HG02840 (cell line): ENCODE measurements around the gene TMEM132A.

Experiments
- ATAC-seq: cut with Tn5 transposase; IDR thresholded peaks from one replicate; pipeline ENCODE4 v1.9.1; 2021; ENCODE audit warnings: mild to moderate bottlenecking, moderate library complexity, moderate number of reproducible peaks; ENCODE audit not compliant: unreplicated experiment, low FRiP score

TMEM132A gene

DNA sequence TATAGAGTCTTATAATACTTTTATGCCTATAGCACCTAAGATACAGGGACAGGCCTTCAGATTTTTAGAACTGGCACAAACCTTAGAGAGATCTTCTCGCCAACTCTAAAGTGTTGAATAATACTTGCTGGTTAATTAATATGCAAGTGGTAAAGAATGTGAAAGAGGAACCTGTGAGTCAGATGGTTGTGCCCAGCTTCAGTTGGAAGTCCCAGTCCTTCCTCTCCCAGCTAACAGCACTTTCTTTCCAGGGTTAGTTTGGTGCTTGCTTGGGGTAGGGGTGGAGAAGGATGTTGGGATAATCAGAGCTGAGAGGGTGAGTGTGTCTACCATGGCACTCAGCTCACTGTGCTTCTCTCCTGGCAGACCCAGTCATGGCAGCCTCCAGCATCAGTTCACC, 4.9 kb upstream of the TMEM132A start:
- ATAC-seq = no peak

DNA sequence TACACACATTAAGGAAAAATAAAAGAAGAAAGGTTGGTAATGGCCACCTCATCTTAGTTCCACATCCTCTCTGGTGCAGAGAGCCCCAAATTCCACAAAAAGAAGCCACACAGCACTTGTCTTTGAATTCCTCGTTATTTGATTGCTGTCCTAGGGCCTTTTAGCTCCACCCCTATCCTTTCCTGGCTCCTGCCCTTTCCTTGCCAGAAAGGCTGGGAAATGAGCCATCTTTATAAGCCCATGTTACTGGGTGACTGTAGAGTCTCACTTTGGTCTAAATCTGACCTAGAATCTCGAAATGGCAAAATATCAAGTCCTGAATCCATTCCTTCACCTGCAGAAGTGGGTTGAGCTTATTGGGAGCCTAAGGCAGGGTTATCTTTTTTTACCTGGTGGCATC, 4.3 kb upstream of the TMEM132A start:
- ATAC-seq = no peak

DNA sequence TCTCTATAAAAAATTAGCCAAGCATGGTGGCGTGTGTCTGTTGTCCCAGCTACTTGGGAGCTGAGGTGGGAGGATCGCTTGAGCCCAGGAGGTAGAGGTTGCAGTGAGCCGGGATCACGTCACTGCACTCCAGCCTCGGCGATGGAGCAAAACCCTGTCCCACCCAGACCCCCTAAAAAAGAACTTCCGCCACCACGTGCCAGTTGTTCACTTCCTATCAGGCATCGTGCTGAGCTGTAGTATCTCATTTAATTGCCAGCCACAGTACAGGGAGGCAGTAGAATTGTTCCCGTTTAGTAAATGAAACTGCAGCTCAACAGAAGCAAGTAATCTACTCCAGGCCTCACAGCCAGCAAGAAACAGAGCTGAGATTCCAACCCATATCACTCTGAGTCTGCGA, 3.0 kb upstream of the TMEM132A start:
- ATAC-seq = no peak

DNA sequence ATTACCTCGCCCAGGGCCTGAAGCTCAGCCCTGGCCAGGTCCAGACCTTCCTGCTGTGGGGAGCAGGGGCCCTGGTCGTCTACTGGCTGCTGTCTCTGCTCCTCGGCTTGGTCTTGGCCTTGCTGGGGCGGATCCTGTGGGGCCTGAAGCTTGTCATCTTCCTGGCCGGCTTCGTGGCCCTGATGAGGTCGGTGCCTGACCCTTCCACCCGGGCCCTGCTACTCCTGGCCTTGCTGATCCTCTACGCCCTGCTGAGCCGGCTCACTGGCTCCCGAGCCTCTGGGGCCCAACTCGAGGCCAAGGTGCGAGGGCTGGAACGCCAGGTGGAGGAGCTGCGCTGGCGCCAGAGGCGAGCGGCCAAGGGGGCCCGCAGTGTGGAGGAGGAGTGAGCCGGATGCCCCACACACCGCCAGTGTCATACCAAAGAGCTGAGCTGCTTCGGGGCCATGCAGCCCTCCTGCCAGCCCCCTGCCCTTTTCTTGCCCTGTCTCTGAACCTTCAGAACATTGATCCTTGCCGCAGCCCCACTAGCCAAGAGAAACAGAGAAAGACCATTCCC, 2.4 kb upstream of the TMEM132A start:
- no peak for ATAC-seq

DNA sequence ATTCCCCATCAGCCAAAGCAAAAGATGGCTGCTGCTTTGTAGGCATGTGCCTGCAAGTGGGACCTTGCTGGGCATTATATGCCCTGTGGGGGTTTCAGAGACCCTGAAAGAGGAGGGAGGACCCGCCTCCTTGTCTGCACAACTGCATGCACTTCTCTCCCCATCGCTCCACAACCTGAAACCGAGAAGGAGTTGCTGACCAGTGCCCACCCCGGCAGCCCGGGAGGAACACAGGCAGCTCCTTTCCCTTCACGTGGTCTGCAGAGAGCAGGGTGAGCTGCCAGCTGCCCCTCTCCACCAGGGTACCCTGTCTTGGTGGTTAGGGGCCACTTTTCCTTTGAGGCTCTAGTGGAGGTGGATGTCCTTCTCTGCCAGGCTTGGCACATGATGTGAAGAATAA, 1.4 kb upstream of the TMEM132A start:
- no peak for ATAC-seq

DNA sequence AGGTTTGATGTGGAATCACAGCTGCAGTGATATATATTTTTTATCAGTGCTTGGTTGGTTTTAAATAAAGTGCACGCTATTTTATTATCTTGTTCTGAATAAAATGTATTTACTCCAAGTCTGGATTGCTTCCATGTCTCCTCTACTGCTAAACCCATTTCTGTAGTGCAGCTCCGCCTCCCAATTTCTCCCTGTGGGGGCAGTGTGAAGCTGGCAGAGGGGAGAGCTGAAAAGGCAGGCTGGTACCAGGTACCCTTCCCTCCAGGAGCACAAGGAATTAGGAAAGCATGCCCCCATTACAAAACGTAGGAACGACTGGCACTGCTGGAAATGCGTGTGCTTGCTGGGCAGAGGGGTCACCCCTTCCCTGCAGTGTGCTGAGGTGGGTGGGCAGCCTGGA, 934 bp upstream of the TMEM132A start:
- ATAC-seq = no peak

DNA sequence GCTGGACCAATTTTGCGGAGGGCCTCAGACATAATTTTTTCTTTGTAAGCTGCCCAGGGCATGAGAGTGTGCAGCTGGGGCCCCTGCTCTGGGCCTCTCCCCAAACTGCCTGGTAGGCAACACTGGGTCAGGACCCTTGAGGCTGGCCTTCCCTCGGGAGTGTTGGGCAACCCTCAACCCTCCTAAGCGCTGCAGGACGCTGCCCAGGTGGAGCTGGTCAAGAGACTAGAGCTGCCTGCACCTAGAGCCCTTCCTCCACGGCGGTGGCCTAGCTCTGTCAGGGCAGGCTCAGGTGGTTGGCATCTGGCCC, 505 bp upstream of the TMEM132A start:
- ATAC-seq = no peak

DNA sequence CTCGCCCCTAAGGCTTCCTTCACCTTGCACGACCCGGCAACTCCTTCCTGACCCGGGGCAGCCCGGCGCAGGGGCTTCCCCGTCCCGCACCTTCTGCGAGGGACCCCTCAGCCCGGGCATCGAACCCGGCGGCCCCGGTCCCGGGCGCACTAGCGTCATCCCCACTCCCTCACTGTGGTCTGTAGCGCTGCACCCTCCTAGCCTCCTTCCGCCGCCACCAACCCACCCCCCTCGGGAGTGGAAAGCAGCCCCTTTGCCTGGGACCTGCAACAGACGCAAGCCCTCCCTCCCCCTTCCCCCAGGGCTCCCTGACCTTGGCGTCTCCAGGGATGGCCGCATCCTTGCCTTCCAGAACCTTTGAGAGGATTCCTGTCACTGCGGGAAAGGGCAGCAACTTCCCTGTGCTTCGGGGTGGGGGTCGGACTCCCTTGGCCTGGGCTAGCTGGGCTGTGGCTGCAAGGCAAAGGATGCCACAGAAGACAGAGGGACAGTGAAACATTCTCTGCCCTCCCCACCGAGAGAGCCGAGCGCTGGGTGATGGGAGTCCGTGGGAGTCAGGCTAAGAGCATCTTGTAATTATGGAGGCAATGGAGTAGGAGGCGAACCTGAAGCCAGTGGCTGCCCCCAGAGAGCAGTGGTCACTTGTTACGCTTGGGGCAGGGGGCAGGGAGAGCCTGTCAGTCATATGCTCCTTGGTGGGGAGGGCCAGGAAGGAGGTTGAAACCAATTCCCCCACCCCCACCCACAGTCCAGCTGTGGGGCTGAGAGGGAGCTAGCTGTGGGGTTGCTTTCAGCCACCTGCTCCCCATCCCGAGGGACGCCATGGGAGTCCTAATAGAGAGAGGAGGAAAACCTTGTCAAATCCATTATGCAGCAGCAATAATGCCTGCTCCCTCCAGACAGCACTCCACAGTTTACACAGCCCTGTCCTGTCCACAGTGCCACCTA, 920 bp downstream of the TMEM132A start:
- ATAC-seq = no peak

DNA sequence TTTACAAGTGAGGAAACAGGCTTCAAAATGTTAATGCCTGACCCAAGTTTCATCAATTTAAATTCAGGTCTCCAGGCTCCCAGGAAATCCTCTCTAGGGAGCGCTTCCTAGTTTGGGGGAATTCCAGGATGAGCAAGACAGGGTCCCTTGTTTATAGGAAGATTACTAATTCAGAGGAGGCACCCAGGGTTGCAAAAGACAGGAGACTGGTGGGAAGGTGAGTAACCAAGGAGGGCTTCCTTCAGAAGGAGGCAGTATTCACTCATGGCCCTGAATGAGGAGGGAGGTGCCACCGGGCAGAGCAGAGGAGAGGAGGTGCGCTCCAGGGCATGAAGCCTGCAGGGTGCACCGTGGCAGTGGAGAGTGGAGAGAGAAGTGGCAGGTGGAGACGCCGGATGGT, 1.6 kb downstream of the TMEM132A start:
- no peak for ATAC-seq

DNA sequence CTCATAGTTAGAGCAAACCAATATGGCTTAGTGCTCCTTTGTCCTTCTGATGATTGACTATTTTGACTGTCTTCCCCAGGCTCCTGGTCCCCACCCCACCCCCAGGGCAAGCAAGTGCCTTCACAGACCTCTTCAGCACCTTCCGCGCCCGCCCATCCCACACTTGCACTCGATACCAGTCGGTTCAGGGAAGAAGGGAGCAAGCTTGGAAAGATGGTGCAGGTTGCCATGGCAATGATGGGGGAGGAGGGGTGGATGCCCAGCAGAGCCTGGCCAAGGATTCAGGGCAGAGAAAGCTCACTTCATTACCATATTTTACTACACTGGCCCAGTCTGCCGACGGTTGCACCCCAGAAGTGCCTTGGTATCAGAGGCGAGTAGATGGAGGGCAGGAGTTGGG, 2.2 kb downstream of the TMEM132A start:
- no peak for ATAC-seq

DNA sequence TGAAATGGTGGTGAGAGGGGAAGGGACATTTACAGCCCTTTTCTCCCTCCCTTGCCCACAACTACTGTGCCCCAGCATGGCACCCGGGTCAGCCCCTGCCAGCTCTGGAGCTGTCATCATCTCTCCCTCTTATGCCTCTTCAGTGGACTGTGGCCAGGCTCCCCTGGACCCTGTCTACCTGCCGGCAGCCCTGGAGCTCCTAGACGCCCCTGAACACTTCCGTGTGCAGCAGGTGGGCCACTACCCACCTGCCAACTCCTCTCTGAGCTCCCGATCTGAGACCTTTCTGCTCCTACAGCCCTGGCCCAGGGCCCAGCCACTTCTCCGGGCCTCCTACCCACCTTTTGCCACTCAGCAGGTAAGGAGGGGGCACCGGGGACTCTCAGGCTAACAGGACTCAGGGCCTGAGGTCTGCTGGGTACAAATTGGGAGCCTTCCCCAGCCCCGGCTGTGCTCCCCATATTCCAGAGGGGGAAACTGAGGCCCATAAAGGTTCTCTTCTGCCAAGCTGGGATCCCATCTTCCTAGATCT, 2.9 kb downstream of the TMEM132A start:
- no peak for ATAC-seq

DNA sequence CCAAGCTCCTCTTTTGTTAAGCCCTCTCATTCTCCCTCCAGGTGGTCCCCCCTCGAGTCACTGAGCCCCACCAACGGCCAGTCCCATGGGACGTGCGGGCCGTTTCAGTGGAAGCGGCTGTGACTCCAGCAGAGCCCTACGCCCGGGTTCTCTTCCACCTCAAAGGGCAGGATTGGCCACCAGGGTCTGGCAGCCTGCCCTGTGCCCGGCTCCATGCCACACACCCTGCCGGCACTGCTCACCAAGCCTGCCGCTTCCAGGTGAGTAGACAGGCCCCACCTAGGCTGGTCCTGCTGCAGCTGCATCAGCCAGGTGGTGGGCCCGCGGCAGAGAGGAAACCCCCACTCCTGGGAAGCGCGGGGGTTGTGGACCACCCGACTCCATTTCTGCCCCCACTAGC, 3.3 kb downstream of the TMEM132A start:
- no peak for ATAC-seq

DNA sequence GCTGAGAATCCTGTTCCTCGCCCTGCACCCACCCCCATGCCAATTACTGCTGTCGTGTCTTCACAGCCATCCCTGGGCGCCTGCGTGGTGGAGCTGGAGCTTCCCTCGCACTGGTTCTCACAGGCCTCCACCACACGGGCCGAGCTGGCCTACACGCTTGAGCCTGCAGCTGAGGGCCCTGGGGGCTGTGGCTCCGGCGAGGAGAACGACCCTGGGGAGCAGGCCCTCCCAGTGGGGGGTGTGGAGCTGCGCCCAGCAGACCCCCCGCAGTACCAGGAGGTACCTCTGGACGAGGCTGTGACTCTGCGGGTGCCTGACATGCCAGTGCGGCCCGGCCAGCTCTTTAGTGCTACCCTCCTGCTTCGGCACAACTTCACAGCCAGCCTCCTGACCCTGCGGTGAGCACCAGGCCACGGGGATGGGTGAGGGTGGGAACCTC, 4.3 kb downstream of the TMEM132A start:
- no peak for ATAC-seq

DNA sequence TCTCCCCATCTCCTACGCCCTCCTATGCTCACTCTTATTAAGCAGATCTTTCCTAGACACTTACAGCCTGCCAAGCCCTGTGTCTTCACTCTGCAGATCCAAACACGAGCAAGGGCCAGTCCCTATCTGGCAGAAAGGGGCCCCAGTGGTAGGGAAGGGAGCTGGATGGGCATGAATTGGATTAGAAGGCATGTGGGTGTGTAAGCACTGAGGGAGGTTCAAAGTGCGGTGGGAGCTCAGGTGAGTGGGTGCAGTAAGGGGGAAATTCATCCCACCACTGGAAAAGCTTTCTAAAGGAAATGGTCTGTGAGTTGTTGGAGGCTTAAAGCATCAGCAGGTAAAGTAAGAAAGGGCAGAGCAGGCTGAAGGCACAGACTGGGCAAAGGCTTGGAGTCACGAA, 5.5 kb downstream of the TMEM132A start:
- ATAC-seq = no peak

DNA sequence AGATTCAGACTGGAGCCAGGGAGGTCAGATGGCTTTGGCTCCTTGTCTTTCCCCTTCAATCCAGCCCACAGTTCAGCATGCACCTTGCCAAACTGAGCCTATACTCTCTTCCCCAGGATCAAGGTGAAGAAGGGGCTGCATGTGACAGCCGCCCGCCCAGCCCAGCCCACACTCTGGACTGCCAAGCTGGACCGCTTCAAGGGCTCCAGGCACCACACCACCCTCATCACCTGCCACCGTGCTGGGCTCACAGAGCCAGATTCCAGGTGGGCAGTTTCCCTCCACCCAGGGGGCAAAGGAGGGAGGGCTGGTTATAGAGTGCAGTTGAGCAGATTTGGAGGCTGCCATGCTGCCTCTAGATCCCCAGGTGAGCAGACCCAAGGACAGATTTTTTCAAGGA, 6.1 kb downstream of the TMEM132A start:
- ATAC-seq = no peak

DNA sequence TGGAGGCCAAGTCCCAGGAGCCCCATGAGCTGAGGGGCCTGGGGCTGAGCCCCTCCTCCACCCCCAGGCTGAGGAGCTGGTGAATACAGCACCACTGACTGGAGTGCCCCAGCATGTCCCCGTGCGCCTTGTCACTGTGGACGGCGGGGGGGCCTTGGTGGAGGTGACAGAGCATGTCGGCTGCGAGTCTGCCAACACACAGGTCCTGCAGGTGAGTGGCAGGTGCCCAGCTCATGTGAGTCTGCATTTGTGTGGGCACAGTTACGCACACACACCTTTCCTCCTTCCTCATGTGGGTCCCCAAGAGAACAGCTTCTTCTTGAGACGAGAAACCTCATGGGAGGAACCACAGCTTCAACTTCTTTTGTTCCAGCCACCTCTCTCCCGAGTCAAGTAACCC, 7.7 kb downstream of the TMEM132A start:
- ATAC-seq = no peak

DNA sequence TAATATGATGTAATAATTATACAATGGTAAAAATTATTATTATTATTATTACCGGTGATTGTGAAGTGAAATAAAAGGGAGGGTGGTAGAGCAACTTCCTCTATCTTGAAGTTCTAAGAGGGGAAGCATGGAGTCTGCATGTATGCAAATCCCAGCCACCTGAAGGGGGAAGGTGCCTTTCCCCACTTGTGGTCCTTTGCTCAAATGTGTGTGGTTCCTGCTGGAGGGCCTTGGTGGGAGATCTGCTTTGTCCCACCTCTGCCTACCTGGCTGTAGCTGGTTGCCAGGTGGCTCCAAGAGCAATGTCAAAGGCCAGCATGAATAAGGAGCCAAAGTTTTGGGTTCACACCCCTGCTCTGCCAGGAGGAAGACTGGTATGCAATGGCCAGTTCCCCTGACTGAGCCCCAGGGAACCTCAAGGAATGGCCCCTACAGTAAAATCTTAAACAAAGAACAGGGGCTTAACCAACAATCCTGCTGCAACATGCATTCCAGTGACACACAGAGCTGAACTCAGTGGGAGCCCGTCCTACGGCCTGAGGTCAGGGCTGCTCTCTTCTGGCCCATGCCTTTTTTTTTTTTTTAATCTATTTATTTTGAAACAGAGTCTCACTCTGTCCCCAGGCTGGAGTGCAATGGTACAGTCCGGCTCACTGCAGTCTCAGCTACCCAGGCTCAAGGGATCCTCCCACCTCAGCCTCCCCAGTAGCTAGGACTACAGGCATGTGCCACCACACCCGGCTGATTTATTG, 8.5 kb downstream of the TMEM132A start:
- ATAC-seq = no peak

DNA sequence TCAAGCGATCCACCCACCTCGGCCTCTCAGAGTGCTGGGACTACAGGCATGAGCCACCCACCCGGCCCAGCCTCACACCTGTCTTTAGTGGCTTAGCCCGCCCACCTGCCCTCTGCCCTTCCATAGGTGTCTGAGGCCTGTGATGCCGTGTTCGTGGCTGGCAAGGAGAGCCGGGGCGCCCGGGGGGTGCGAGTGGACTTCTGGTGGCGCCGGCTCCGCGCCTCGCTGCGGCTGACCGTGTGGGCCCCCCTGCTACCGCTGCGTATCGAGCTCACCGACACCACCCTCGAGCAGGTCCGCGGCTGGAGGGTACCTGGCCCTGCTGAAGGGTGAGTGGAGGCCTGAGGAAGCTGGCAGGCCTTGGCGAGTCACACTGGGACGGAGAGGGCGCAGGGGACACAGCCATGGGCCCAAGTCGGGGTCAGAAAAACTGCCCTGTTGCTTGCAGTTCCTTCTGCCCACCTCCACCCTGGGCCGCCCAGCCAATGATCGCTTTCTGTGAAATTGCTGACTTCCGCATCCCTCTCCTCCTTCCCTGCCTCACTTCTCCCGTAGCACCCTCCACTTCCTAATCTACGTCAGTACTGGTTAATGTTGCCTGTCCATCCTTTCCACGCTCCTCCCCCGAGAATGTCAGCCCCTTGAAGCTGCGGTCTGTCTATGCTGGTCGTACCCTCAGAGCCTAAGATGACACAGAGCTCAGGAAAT, 9.3 kb downstream of the TMEM132A start:
- no peak for ATAC-seq

DNA sequence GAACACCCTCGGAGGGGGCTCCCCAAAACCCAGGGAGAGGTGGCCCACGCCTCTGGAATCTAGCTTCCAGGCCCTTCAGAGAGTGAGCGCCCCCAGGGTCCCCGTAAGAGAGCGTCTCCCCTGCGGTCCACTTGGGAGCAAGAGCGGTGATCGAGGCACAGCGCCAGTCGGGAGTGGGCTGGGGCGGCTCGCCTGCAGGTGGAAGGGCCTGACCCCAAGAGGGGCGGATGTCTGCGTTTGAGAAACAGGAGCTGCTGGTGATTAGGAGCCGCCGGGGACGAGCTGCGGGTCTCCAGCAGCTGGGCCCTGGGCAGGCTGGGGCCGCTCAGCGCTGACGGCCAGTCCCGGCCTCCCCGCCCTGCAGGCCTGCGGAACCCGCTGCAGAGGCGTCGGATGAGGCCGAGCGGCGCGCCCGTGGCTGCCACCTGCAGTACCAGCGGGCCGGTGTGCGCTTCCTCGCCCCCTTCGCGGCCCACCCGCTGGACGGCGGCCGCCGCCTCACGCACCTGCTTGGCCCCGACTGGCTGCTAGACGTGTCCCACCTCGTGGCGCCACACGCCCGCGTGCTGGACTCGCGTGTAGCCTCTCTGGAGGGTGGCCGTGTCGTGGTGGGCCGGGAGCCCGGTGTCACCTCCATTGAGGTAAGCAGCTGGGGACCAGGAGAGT, 10.0 kb downstream of the TMEM132A start:
- no peak for ATAC-seq
